ENCODE measurements around the gene OR4E1.

Gene OR4E1

DNA sequence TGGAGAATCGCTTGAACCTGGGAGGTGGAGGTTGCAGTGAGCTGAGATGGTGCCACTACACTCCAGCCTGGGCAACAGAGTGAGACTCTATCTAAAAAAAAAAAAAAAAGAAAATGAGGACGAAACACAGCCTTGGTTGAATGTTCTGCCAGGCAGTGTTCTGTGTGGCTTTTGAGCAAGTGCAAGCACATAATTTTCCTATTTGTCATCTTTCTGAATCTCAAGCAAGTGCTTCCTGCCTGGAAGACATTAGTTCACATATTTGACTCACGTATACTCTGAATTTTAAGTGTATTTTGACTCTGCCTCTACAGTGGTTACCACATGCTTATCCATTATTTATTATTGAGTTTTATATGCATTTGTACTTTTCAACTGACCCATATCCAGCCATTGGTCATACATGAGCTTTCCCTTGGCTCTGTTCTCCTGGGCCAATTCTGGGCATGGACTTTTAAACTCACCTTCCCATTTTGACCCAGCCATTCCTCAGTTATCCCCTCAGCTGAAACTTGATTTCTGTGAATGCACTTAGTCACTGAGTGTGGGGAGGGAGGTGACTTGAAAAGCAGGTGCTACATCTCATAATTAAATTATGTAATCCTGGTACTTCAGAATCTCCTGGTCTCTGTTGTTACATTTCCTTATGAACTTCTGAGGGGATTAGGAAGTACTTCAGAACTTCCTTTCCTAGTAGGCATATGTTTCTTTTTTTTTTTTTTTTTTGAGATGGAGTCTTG, 47.0 kb downstream of the OR4E1 start:
- no peak for DNase-seq (ENCODE audit: extremely low read depth, insufficient read length)
- Histone ChIP-seq H3K4me3 (replicated peaks; ENCODE audit: low read depth, low read length) (no peak overlapping the region), H3K27me3 (replicated peaks; ENCODE audit: control insufficient read depth, insufficient read depth, low read length) (no peaks in the 10 kb centered on the region; the same call in 1 of the 2 replicates), H3K36me3 (ENCODE audit: control insufficient read depth, insufficient read depth, low read length) (no peaks in the 10 kb centered on the region)
- no peak for TF ChIP-seq CTCF (IDR thresholded peaks at IDR 0.05; ENCODE audit: insufficient read depth, low read length, poor library complexity, severe bottlenecking)

All from GM06990 (cell line).